GM18951 (cell line): Measurements from ENCODE around the gene CRYGA.

Experiments
- POLR2A ChIP-seq: IDR thresholded peaks from 4 replicates; pipeline ENCODE4 v1.6.1; 2011; ENCODE audit warnings: mild to moderate bottlenecking; ENCODE audit not compliant: insufficient read length, insufficient read depth; ENCODE audit errors: extremely low read depth
- in situ Hi-C: fragments of 300-500 bp; cut with MboI; formaldehyde crosslinking; loops from one replicate; pipeline ENCODE4 v1.12.0; 2022; ENCODE audit warnings: low sequenced_read_pairs, mixed read lengths, inconsistent platforms; ENCODE audit not compliant: unreplicated experiment

CRYGA gene, protein sequence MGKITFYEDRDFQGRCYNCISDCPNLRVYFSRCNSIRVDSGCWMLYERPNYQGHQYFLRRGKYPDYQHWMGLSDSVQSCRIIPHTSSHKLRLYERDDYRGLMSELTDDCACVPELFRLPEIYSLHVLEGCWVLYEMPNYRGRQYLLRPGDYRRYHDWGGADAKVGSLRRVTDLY

DNA sequence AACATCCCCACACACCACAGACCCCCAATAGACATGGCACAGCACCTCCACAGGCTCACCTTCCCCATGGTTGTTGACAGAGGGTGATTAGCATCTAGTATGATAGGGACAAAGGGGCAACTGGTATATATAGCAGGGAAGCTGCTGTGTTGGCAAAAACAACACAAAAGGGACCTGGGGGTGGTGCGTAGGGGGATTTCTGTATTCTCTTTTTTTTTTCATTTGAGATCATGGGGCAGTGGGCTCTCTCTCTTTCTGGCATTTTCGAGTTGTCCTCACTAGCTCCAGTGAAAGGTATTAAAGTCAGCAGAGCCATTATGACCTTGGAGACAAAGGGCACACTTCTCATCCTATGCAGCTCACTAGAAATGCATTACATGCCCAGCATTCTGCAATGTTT, at the start of gene CRYGA:
Gene CRYGA, minus strand, starts transcription at position 101 of the 400 bp plus-strand sequence. Its CDS starts 33 bp downstream, at position 68.
- no peak for TF ChIP-seq POLR2A
- in situ Hi-C loops = no loop called here

DNA sequence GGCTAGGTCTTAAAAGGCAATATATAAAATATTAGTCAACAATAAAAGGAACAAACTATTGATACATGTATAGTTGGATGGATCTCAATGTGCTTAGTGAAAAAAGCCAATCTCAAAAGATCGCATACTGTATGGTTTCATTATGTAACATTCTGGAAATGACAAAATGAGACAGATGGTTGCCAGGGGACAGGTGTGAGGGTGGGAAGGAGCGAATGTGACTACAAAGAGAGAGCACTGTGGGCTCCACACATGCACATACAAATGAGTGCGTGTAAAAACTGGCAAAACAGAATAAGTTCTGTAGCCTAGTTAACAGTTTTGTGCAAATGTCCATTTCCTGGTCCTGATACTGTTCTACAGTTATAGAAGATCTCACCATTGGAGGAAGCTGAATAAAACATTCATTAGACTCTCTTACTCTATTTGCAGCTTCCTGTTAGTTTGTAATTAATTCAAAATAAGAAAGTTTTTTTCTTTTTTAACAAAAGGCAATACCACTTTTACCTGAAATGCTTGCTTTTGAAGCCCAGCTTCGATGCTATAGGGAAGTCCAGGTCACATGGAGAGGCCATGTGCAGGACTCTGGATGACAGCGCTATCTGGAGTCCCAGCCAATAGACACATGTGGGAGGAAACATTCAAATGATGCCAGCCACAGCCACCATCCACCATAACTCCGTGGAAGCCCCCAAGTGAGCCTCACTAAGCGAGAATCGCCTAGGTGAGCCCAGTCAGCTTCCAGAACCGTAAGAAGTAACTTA, 47.5 kb upstream of the CRYGA start:
- TF ChIP-seq POLR2A = no peak
- in situ Hi-C loops = no loop called here

DNA sequence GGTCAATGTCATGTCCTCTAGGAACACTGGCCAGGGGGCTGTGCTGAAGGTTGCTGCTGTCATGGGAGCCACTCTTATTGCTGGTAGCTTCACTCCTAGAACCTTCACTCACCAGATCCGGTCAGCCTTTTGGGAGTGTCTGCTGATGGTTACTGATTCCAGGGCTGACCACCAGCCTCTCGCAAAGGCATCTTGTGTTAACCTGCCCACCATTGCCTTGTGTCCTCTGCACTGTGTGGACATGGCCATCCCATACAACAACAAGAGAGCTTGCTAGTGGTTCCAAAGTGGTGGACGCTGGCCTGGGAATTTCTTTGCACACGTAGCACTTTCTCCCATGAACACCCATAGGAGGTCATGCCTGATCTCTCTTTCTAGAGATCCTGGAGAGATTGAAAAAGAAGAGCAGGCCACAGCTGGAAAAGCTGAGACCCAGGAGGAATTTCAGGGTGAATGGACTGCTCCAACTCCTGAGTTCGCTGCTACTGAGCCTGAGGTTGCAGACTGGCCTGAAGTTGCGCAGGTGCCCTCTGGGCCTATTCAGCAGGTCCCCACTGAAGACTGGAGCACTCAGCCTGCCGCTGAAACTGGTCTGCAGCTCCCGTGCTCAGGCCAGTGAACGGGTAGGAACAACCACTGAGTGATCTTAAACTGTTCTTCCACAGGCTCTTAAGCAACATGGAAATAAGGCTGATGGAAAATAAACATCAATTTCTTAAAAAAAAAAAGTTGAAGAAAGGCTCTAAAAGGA, 45.1 kb upstream of the CRYGA start:
- TF ChIP-seq POLR2A = no peak
- in situ Hi-C loops = no loop called here

DNA sequence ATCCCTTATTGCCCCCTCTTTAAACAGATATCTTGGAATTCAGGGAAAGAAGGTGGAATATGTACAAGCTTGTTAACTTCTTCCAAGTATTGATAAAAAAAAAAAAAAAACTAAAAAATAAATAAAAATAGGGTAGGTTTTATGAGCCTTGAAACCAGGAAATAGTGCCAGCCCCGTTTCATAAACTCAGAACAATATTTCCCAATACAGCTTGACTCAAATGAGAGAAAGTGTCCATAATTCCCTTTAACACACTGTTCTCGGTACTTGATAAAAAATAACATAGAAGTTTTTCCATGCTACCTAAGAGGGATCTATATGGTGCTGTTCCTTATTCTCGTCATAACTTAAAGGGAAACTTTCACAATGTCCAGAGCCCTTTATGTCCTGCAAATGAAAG, 44.4 kb upstream of the CRYGA start:
- in situ Hi-C loops = no loop called here
- no peak for TF ChIP-seq POLR2A

DNA sequence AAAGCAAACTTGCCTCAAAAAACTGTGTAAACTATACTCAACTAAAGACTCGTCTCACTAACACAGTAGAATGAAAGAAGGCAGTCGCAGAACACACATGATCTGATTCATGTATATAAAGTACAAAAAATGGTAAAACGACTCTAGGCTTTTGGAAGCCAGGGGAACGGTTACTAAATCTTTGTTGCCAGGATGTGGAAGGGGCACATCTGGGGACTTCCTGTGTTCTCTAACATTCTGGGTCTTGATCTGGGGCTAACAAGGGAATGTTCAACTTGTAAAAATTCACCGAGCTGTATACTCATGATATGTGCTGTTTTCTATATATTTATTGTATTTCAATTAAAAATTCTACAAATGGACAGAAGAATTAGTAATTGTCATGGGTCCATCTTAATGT, 40.8 kb upstream of the CRYGA start:
- no peak for TF ChIP-seq POLR2A
- in situ Hi-C loops = no loop called here

DNA sequence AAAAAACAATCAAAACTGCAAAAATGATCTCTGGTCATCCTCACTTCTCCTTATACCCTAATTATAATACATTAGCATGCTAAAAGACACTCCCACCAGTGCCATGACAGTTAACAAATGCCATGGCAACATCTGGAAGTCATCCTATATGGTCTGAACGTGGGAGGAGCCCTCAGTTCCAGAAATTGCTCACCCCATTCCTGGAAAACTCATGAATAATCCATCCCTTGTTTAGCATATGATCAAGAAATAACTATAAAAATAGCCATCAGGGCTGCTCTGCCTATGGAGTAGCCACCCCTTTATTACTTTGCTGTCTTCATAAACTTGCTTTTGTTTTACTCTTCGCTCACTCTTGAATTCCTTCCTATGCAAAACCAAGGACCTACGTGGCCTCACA, 32.1 kb upstream of the CRYGA start:
- in situ Hi-C loops = no loop called here
- no peak for TF ChIP-seq POLR2A

DNA sequence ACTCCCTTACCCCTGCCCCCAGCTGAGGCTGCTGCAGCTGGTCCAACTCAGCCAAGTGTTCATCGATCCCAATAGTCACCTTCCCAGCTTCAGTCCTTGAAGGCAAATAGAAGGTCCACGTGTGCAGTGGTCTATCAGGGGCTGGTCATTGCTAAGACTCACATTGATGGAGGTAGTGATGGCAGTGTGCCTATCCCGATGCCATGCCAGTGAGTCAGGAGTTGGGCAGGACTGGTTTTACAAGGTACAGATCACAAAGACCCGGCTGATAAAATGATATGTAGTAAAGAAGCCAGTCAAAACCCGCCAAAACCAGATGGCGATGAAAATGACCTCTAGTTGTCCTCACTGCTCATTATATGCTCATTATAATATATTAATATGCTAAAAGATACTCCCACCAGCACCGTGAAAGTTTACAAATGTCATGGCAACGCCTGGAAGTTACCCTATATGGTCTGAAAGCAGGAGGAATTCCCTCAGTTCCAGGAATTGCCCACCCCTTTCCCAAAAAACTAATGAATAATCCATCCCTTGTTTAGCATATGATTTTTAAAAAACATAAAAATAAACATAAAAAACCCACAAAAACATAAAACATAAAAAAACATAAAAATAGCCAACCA, 29.3 kb upstream of the CRYGA start:
- no peak for TF ChIP-seq POLR2A
- in situ Hi-C loops = no loop called here

DNA sequence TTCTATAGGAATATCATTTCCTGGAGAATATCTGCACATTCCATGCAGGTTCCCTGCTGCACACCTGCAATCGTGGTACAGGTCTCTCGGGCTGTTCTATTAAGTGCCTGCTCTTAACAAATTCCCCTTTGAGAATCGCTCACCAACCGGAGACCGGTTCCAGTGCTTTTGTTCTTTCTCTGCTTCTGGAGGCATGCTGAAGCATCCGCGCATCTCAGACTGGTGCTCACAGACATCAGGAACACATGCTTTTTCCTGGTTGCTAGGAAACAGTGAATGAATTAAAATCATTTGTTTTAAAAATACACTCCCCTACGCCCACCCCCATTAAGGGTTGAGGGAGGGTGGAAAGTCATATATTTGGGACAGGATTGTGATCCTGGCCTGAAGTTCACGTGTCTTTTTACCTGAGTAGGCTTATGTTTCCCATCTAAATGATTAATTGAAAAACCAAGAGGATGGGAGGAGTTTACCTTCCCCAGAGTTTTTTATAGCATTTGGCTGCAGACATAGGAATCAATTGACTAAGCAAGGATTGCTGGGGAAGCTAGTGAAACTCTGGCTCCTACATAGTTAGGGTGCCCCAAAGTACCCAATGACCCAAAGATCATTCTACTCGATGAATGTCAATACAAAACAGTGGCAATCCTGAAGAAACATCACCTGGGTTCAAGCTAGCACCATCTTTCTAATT, 26.6 kb upstream of the CRYGA start, which contains the start of gene C2orf80:
Gene C2orf80, minus strand, starts transcription at position 221 of the 694 bp plus-strand sequence. CDS start 3,044 bp downstream, outside the sequence.
- no peak for TF ChIP-seq POLR2A
- in situ Hi-C loops = no loop called here

DNA sequence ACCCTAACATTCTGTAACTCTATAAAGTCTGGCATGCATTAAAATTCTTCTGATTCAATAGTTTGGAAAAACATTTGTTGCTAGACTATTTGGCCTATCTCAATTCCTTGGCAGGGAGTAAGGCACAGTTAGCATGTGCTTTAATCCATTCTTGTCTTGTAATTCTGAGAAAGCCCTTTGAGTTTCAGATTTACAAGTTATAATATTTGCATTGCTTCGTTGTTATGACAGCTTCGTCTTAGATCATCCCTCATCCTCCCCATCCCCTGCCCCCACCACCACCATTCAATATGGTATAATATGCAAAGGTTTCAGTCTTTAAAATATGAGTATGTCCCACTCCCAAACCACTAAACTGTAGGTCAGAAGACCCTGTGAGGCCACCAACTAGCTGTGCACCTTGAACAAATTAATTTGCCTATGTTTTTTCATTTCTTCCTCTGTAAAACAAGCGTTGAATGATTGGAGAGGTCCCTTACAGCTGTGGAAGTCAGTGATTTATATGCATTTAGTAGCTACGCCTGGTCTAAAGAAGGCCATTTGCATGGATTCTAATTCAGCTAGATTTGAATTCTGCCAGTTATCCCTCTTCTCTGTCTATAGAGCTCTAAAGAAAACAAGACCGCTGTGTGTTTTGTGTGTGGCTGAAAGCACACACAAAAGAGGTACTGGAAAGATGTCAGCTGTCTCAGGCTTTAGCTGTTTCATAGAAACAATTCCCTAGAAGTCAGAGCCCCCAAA, 25.9 kb upstream of the CRYGA start:
- in situ Hi-C loops = no loop called here
- TF ChIP-seq POLR2A = no peak

DNA sequence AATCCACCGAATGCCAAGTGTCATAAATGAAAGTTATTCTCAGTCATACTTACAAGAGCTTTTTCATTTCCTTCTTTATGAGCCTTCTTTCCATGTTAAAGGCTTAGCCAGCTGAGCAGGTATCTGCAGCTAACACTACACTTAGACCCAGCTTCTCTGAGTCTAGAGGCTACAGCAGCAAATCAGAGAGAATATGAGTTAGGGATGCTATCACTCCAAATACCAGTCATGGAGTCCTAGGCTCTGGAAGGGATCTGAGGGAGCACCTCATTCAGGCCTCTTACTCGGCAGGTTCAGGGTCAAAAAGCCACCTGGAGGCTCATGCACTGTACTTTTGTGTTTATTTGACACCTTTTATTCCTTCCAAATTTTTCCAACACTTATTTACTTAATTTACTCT, 23.5 kb upstream of the CRYGA start:
- TF ChIP-seq POLR2A = no peak
- in situ Hi-C loops = no loop called here

DNA sequence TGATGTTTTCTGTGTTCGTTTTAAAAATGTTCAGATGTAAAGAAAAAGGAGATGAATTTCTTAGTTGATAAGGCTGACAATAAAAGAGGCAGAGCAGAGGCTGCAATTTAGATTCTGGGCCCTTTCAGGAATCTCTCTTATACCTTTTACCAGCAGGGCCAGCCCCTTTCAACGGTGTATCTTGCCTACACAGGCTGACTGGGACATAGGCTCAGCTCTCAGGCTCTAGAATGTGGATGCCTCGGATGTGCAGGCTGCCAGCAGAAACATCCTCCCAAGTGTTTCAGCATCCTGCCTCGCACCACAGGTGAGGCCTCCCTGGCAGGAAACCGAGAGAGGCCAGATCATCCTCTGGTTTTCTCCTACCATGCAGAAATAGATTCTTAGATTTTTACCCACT, 23.1 kb upstream of the CRYGA start:
- in situ Hi-C loops = no loop called here
- no peak for TF ChIP-seq POLR2A
